Mesothelial cell of epicardium (in vitro differentiated cells): ENCODE results near the gene CBLIF. TPM values are rescaled to one million over a fixed set of nuclear protein-coding genes. Genes with fewer than 3 reads are reported as not detected.
"Not testable (repeated sequence)": the region's sequence is repeated elsewhere in the genome, so short reads cannot be mapped to it uniquely, and the experiment has no call there.

Source experiments
- DNase-seq, 2 experiments: peaks; one replicate each; pipeline ENCODE4 v3.0.0; 2021; ENCODE audit warnings: low spot score in 2 of 2; ENCODE audit not compliant: unreplicated experiment in 2 of 2
- H3K27ac Mint-ChIP-seq: 2 replicates; pipeline ENCODE4 v1.8.0; 2021; ENCODE audit warnings: mixed read lengths
- H3K27me3 Mint-ChIP-seq: 2 replicates; pipeline ENCODE4 v1.8.0; 2021; ENCODE audit warnings: low read depth, mixed read lengths
- H3K36me3 Mint-ChIP-seq: 2 replicates; pipeline ENCODE4 v1.8.0; 2021; ENCODE audit warnings: mixed read lengths
- H3K4me1 Mint-ChIP-seq: 2 replicates; pipeline ENCODE4 v1.8.0; 2021; ENCODE audit warnings: mixed read lengths
- H3K4me3 Mint-ChIP-seq: 2 replicates; pipeline ENCODE4 v1.8.0; 2021; ENCODE audit warnings: mild to moderate bottlenecking, moderate library complexity, mixed read lengths
- H3K9me3 Mint-ChIP-seq: 2 replicates; pipeline ENCODE4 v1.8.0; 2021; ENCODE audit warnings: mixed read lengths
- total RNA-seq: library from RNA; stranded (reverse); gene quantifications from 3 replicates; pipeline ENCODE4 v1.2.1, GENCODE V29; 2021
- TF ChIP-seq, protein P1 (sequence below): fragments of 200-600 bp; sonication (generic); IDR thresholded peaks from one replicate; pipeline ENCODE4 v1.5.0; 2021; ENCODE audit warnings: antibody characterized with exemption; ENCODE audit not compliant: unreplicated experiment

Gene CBLIF
- total RNA-seq, 1 donor from 2014 or later = not detected

- no peaks in the 10 kb centered on the region for H3K27me3 Mint-ChIP-seq
- H3K4me3 Mint-ChIP-seq = no peak overlapping the region
- peaks cover 3% of the 10 kb centered on the region for H3K4me1 Mint-ChIP-seq
- no peaks in the 10 kb centered on the region for H3K9me3 Mint-ChIP-seq
- H3K27ac Mint-ChIP-seq = no peak overlapping the region
- no peak for DNase-seq
- H3K36me3 Mint-ChIP-seq = peaks cover 8% of the 10 kb centered on the region
- TF ChIP-seq, protein P1, sequence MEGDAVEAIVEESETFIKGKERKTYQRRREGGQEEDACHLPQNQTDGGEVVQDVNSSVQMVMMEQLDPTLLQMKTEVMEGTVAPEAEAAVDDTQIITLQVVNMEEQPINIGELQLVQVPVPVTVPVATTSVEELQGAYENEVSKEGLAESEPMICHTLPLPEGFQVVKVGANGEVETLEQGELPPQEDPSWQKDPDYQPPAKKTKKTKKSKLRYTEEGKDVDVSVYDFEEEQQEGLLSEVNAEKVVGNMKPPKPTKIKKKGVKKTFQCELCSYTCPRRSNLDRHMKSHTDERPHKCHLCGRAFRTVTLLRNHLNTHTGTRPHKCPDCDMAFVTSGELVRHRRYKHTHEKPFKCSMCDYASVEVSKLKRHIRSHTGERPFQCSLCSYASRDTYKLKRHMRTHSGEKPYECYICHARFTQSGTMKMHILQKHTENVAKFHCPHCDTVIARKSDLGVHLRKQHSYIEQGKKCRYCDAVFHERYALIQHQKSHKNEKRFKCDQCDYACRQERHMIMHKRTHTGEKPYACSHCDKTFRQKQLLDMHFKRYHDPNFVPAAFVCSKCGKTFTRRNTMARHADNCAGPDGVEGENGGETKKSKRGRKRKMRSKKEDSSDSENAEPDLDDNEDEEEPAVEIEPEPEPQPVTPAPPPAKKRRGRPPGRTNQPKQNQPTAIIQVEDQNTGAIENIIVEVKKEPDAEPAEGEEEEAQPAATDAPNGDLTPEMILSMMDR = no peak
These were observed 52.8 kb downstream of the CBLIF start for GRCh38 chr11:59792507-59792906.

DNA sequence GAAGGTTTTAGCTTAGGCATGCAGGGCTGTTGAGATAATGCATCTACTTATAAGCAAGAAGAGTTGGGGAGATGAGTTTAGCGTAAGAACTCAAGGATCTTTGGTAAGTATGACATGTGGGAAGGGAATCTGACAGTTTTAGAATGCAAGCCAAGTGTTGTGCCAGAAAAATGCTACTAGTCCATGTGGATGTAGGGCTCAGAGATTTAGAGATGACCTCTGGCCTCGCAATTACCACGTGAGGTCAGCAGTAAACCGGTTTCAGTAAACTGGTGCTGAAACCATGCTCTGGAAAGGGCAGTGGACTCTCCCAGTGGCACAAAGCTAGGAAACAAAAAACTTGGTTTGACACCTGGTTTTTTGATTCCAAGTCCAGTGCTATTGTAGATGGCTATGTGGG lies 53.7 kb downstream of the CBLIF start:
- no peak overlapping the region for H3K27ac Mint-ChIP-seq

DNA sequence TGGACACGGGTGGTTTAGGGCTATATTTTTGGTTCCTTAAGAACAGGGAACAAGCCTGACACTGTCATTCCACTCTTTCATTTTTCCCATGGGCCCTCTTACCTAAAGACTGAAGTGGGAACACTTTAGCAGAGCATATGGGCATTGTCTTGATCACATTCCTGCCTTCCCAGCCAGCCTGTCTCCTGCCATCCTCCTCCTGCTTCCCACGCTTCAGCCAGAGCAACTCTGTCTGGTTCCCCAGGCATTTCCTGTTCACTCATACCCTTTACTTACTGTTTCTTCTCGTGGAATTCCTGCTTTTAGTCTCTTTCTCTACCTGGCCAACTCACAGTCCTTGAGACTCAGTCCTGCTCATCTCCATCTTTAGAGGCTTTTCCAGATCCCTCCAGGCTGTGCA lies 57.5 kb downstream of the CBLIF start:
- DNase-seq = no peak
- Mint-ChIP-seq H3K27me3 (no peaks in the 10 kb centered on the region), H3K4me3 (no peak overlapping the region), H3K27ac (peak overlapping the region; percentile 52), H3K4me1 (peaks cover 6% of the 10 kb centered on the region), H3K36me3 (peaks cover 7% of the 10 kb centered on the region), H3K9me3 (no peaks in the 10 kb centered on the region)
- TF ChIP-seq, protein P1 = no peak

More for the DNA sequence above, 53.7 kb downstream of the CBLIF start:
- Mint-ChIP-seq H3K4me3 (no peak overlapping the region), H3K36me3 (peaks cover 8% of the 10 kb centered on the region), H3K27me3 (no peaks in the 10 kb centered on the region), H3K9me3 (no peaks in the 10 kb centered on the region), H3K4me1 (peaks cover 6% of the 10 kb centered on the region)
- TF ChIP-seq, protein P1 = no peak
- DNase-seq = no peak

DNA sequence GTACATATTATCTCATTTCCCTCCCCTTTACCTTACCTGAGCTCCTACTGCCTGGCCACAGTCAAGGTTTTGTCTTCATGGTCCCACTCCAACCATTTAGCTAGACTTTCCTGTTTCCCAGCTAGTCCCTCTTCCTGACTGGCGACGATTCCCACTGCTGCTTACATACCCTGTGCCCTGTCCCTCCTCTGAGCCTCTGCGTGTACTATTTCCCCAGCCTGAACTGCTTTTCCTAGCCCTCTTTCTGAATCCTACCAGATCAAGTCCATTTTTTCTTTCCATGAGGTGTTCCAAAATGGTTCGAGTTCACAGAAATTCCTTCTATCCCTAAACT lies 58.1 kb downstream of the CBLIF start:
- no peaks in the 10 kb centered on the region for H3K27me3 Mint-ChIP-seq
- H3K4me1 Mint-ChIP-seq = peaks cover 6% of the 10 kb centered on the region
- H3K9me3 Mint-ChIP-seq = no peaks in the 10 kb centered on the region
- peak overlapping the region; percentile 14 for H3K27ac Mint-ChIP-seq
- no peak overlapping the region for H3K4me3 Mint-ChIP-seq
- no peak for DNase-seq
- H3K36me3 Mint-ChIP-seq = peaks cover 9% of the 10 kb centered on the region
- TF ChIP-seq, protein P1 = no peak

DNA sequence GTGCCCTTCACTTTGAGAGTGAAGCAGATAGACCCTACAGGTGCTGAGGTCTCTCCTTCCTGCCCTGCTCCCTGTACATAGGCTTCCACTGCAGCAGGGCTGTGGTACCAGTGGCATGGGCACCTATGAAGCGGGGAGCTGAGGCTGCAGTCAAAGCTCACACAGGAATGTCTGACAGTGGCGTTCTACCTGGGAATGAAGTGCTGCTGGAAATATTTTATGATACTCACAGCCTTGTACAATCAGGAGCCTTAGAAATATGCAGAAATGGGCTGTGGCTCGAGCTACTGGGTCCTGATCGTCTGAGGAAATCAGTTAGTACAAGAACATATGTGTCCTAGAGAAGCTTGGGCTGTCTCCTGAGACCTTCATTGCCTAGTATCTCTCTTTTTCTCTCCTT lies 59.5 kb downstream of the CBLIF start:
- TF ChIP-seq, protein P1 = no peak
- Mint-ChIP-seq H3K4me3 (no peak overlapping the region), H3K36me3 (peaks cover 10% of the 10 kb centered on the region), H3K27ac (no peak overlapping the region), H3K4me1 (peaks cover 6% of the 10 kb centered on the region), H3K9me3 (no peaks in the 10 kb centered on the region), H3K27me3 (no peaks in the 10 kb centered on the region)
- DNase-seq = no peak

DNA sequence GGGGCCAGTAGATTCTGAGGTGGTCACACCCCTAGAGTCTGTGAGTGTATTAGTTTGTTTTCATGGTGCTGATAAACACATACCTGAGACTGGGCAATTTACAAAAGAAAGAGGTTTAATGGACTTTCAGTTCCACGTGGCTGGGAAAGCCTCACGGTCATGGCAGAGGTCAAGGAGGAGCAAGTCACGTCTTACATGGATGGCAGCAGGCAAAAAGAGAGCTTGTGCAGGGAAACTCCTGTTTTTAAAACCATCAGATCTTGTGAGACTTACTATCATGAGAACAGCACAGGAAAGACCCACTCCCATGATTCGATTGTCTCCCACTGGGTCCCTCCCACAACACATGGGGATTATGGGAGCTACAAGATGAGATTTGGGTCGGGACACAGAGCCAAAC lies 60.9 kb downstream of the CBLIF start:
- peaks cover 10% of the 10 kb centered on the region for H3K36me3 Mint-ChIP-seq
- not testable (repeated sequence) for H3K4me3 Mint-ChIP-seq, H3K4me1 Mint-ChIP-seq, H3K27me3 Mint-ChIP-seq, H3K9me3 Mint-ChIP-seq, H3K27ac Mint-ChIP-seq, DNase-seq
